Measurements from ENCODE around the gene CMTR1.

GRCh38 chr6:37502703-37503291, 69.8 kb downstream of the CMTR1 start:
- TF ChIP-seq CTCF (IDR thresholded peaks at IDR 0.05) (no peak), TCF12 (IDR thresholded peaks at IDR 0.05) (no peak), NRF1 (IDR thresholded peaks at IDR 0.05; ENCODE audit: low read depth, low read length) (no peak), EP300 (IDR thresholded peaks at IDR 0.05; ENCODE audit: borderline replicate concordance in 1 of 2, low read depth in 1 of 2, low read length in 1 of 2) (no peak), EZH2phosphoT487 (IDR thresholded peaks at IDR 0.05; ENCODE audit: borderline replicate concordance, low read depth) (no peak), POLR2AphosphoS5 (IDR thresholded peaks at IDR 0.05; ENCODE audit: low read depth, low read length) (no peak), CHD2 (IDR thresholded peaks at IDR 0.05; ENCODE audit: low read length, partially characterized antibody) (no peak)
- TF ChIP-seq, protein P1, sequence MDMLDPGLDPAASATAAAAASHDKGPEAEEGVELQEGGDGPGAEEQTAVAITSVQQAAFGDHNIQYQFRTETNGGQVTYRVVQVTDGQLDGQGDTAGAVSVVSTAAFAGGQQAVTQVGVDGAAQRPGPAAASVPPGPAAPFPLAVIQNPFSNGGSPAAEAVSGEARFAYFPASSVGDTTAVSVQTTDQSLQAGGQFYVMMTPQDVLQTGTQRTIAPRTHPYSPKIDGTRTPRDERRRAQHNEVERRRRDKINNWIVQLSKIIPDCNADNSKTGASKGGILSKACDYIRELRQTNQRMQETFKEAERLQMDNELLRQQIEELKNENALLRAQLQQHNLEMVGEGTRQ (IDR thresholded peaks at IDR 0.05; ENCODE audit: borderline replicate concordance, low read depth, low read length): no peak

Measured in SK-N-SH (cell line).